CD1c-positive myeloid dendritic cell (primary cell): ENCODE results near the gene MRPL57.
A peak's percentile ranks its signal among the peaks of the same experiment; 100 is the strongest.
"Not testable (repeated sequence)": the region's sequence is repeated elsewhere in the genome, so short reads cannot be mapped to it uniquely, and the experiment has no call there.

Experiments
- DNase-seq: peaks from one replicate; pipeline ENCODE4 v3.0.0-alpha.2; 2016; ENCODE audit errors: extremely low spot score

Gene MRPL57

DNA sequence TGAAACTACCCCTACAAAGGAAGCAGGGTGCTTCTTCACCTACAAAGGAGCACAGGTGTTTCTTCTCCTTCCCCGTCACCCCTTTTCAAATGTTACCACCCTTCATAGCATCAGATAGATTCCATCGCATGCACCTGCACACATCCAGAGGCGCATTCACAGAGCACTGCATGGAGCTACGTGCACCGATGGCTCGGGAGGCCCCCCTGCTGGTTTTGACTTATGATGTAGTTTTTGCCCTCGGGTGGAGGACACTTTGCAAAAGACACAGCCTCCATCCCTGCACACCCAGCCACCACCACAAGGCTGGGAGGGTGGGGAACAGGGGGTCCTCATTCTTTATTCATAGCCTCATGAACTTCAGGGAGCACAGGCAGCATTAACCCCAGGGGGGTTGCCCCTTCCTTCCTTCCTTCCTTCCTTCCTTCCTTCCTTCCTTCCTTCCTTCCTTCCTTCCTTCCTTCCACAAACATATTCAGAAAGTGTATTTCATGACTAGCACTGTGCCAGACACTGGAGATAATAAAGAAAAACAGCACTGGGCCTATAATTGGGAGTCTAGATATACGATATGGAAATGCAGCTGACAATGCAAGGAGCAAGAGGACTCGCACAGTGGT lies 21.3 kb downstream of the MRPL57 start:
- not testable (repeated sequence) for DNase-seq

DNA sequence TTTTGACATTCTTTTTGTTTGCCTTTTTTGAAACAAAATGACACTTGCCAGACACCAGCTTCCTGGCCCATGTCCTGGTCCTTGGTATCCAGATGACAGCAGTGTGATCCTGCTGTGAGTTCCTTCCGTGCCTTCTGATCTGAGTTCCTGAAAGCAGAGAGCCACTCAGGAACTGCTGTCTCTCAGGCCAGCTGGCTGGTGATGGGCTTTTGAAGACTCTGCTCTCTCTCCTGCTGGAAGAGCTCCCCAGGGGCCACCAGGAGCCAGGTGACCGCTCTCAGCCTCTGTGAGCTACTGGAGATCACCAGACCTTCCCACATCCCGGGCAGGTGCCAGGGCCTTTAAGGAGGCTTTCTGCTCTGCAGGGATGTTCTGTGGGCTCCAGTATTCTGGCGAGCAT lies 21.9 kb downstream of the MRPL57 start:
- not testable (repeated sequence) for DNase-seq

GRCh38 chr13:21201456-21202190 lies 25.2 kb downstream of the MRPL57 start:
- not testable (repeated sequence) for DNase-seq

- DNase-seq = no peak
Observed at GRCh38 chr13:21202767-21203531, 26.5 kb downstream of the MRPL57 start.

DNA sequence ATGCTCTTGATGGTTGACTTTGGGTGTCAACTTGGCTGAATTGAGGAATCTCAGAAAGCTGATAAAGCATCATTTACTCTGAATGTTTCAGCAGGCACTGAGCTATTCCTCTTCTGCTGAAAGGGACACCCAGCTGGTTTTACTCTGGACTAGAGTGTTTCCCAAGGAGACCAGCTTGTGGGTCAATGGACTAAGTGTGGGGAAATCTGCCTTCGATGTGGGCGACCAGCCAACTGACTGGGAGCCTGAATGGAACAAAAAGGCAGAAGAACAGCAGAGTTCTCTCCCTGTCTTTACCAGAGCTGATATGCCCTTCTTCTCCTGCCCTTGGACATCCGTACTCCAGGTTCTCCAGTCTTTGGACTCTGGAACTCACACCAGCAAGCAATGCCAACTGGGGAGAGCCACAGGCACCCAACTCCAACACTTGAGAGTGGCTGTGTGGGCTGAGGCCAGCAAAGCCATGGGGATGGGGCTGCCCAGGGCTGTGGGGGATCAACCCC lies 32.2 kb downstream of the MRPL57 start:
- DNase-seq = no peak

DNA sequence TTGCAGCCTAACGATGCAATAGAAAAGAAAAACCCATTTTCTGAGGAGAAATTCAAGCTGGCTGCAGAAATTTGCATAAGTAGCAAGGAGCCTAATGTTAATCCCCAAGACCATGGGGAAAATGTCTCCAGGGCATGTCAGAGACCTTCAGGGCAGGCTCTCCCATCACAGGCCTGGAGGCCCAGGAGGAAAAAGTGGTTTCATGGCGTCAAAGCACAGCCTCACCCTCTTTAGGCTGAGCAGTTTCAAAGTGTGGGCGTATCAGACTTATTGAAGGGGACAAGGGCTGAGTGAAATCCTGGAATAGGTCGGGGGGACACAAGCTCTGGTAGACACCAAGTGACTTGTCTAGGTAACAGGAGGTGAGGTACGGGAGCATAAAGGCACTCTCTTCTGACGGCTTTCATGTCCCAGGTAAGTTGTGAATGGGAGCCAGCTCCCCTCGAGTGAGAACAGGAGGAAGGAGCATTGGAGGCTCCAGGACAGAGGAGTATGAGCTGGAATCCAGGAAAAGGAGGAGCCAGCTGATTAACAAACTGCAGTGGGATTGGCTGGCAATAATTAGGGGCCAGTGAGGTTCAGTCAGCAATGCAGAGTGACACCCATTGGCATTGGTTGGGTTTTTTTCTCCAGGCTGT lies 35.8 kb downstream of the MRPL57 start:
- DNase-seq = no peak

- not testable (repeated sequence) for DNase-seq
Observed at GRCh38 chr13:21215419-21215818, 39.0 kb downstream of the MRPL57 start.

- DNase-seq = no peak
Observed at GRCh38 chr13:21216332-21216731, 39.9 kb downstream of the MRPL57 start.

DNA sequence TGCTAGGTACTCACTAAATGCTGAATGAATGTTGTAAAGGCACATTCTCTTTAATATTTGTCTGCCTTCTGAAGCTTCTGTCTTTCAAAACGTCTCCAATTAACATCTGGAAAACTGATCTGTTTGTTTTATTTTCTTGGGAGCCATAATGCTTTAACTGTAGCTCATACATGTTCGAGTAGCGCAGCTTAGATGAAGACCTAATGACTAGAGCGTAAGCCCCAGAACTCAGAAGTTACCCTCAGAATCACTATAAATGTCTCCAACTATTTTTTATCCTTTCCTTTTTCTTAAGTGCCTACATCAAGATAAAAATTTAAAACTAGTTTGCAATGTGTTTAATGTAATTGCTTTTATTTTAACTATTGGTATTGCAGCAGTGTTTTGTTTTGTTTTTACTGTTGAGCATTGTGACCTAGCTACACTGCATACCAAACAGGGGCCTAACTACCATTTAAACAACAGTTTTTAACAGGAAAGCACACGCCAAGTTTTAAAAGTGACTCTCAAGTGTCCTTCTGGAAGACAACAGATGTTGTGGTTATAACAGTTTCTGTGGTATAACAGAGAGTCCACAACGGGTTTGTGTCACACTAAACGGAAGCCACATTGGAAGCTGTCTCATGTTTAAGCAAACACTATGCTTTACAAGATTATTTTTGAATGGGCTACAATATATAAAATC lies 42.0 kb downstream of the MRPL57 start:
- DNase-seq = no peak

DNA sequence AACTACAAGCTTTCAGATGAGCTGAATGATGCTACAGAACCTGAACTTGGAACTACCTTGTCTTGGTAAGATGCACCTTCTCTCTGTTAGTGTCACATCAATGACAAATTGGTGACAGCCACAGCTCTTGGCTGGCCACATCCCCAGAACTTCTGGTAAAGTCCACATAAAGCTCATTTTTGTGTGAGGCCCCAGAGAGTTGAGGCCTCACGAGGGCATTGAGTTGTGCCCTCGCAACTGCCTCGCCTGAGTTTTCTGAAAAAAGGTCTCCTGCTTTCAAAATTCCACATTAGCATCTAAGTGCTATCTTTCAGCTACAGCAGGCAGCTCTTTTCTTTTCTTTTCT lies 42.6 kb downstream of the MRPL57 start:
- DNase-seq = no peak

- DNase-seq = not testable (repeated sequence)
Observed at GRCh38 chr13:21219716-21220115, 43.3 kb downstream of the MRPL57 start.

- DNase-seq = no peak
Observed at GRCh38 chr13:21221268-21221667, 44.8 kb downstream of the MRPL57 start.

- DNase-seq = no peak
Observed at GRCh38 chr13:21225082-21225481, 48.6 kb downstream of the MRPL57 start.

DNA sequence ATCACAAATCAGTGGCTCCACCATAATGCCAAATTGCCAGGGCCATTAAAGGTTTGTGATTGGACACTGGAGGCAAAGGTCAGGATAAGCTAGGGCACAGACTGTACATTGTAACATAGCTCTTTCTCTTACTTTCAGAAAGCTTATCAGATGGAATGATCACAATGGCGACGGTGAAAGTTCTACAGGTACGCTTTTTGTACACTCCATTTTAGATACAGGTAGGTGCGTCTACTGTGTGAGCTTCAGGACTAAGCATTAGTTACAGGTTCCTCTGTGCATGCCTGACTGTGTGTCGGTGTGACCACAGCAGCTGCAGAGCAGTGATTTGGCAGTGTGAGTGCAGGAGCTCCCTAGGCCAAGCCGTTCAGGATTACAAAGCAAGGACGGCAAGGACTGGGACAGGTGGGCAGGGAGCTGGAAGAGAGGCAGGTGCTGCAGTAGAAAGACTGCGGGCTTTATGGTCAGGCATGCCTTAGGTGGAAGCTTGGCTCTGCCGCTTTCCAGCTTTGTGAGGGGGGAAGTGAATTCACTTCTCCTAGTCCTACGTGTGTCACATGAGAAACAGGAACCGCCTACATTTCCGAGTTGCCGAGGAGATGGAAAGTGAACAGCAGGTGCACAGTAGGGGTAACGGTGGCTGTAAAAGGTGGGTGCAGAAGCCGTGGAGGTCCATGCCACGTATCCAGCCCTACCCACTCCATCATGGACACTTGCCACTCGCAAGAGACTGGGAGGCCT lies 49.6 kb downstream of the MRPL57 start:
- DNase-seq = peak; percentile 3

- no peak for DNase-seq
Observed at GRCh38 chr13:21227917-21228316, 51.5 kb downstream of the MRPL57 start.
